Measurements from ENCODE around the gene MAGI1. TPM values are rescaled to one million over a fixed set of nuclear protein-coding genes. Genes with fewer than 3 reads are reported as not detected.

MAGI1 gene
- total RNA-seq, 1 donor = 0.27 TPM

DNA sequence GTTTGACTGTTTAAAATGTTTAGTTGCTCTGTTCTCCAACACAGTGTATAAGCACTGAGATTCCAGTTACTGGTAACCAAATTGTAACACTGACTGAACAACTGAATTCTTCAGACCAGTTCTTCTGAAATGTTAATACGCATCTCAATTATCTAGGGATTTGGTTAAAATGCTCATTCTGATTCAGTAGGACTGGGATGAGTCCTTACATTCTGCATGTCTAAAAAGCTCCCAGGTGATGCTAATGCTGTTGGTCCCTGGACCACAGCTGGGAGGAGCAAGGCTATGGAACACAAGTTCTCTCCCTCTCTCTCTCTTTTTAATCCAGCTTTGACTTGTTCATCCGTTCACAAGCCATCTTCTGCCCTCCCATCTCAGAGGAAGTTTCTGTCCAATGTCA lies 380.3 kb downstream of the MAGI1 start:
- DNase-seq (ENCODE audit: low read depth in 2 of 3, low spot score in 2 of 3) = no peak

DNA sequence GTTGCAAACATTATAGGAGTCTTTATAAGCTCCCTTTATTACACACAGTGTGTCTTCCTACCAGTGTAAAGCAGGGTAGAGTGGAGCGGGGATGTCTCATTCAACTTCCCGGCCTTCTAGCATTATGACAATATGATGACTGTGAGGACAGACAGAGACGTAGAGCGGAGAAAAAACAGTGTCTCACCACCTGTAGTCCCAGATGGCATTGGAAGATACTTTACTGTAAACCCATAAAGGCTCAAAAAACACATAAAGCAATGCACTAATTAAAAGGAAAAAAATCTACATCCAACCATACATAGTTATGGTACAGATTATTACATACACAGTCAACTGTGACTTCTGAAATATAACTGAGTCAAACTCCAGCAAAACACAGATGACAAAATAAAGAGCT lies 383.7 kb downstream of the MAGI1 start:
- DNase-seq (ENCODE audit: low read depth in 2 of 3, low spot score in 2 of 3) = no peak

DNA sequence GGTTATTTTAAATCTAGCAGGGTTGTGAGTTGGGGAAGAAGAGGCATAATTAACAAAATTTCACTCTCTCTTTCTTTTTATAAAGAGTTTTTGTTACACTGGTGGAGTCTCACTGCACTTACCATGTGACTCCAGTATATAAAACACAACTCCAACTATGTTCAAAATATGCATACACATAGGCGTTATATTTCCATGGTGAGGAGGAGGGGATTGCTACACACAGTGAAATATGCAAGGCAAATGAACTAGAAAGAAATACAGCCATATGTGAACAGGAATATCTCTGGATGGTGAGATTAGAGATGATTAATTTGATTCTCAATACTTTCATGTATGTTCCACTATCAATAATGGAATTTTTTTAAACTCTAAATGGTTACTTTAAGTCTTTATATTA lies 385.0 kb downstream of the MAGI1 start:
- DNase-seq (ENCODE audit: low read depth in 2 of 3, low spot score in 2 of 3) = no peak

GRCh38 chr3:65650247-65650646 lies 388.5 kb downstream of the MAGI1 start:
- DNase-seq (ENCODE audit: low read depth in 2 of 3, low spot score in 2 of 3) = no peak

DNA sequence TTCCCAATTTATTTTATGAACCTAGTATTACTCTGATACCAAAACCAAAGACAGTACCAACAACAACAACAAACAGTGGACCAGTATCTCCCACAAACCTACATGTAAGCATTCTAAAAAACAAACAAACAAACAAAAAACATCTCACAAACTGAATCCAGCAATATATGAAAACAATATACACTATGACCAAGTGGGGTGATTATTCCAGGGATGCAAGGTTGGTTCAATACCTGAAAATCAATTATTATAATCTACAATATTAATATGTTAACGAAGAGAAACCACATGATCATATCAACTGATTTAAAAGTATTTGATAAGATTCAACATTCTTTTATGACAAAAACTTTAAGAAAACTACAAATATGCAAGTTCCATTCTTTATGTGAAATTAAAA lies 391.3 kb downstream of the MAGI1 start:
- DNase-seq (ENCODE audit: low read depth in 2 of 3, low spot score in 2 of 3) = no peak

GRCh38 chr3:65642883-65643282 lies 395.8 kb downstream of the MAGI1 start:
- DNase-seq (ENCODE audit: low read depth in 2 of 3, low spot score in 2 of 3) = no peak

- no peak for DNase-seq (ENCODE audit: low read depth in 2 of 3, low spot score in 2 of 3)
Observed at GRCh38 chr3:65641777-65642176, 396.9 kb downstream of the MAGI1 start.

DNA sequence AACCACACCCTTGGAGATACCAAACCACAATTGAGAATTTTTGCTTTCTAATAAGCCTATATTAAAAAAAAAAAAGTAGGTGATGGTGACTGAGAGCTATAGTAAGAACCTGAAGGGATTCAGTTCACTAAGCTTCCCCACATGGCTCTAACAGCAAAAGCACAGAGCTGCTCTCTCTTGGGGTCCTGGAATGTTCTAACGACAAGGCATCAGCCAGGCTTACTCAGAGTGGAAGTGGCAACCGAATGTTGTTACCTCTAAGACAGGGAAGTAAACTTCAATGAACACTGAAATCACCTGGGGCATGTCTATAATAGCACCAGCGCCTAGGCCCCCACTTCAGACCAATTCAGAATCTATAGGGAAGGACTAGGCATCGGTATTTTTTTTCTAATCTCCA lies 397.7 kb downstream of the MAGI1 start:
- DNase-seq (ENCODE audit: low read depth in 2 of 3, low spot score in 2 of 3) = no peak

DNA sequence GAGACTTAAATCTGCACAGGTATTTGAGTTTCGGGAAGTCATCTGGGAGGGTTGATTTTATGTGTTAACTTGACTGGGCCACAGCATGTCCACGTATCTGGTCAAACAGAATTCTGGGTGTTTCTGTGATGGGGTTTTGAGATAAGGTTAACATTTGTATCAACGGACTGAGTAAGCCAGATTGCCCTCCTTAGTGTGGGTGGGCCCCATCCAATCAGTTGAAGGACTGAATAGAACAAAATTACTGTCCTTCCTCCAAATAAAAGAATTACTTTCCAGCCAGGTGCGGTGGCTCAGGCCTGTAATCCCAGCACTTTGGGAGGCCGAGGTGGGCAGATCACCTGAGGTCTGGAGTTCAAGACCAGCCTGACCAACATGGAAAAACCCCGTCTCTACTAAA lies 399.3 kb downstream of the MAGI1 start:
- no peak for DNase-seq (ENCODE audit: low read depth in 2 of 3, low spot score in 2 of 3)

- no peak for DNase-seq (ENCODE audit: low read depth in 2 of 3, low spot score in 2 of 3)
Observed at GRCh38 chr3:65638301-65638700, 400.4 kb downstream of the MAGI1 start.

DNA sequence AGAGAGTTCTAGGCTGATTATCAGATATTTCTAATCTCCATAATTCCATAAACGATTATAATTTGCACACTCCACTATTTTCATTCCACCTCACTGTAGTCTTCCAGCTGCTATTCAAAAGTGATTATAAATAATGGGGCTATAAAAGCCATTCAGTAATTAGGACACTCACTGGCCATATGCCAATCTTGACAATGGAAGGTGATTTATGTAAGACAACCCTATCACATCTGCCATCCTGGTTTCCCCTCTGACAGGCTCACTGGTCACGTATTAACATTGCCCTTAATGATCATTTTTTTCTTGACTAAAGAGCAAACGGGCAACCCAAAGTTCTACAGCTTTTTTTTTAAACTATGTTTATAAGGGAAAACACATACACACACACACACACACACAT lies 402.4 kb downstream of the MAGI1 start:
- DNase-seq (ENCODE audit: low read depth in 2 of 3, low spot score in 2 of 3) = no peak

DNA sequence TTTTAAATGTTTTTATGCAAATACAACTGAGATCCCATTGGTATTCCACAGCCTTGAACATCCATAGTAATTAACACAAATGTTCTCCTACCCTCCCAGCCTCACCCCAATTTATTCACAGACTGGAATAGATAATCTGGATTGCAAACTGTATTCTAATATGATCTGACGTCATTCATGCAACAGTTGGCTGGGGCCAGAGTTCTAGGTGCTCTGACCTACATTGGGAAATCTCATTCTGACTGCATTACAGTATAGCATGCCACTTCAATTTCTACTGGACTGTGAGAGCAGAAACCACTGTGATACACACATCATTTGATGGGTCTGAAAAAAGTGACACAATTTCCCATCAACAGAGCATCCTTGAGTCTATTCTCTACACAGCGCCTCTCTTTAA lies 403.1 kb downstream of the MAGI1 start:
- DNase-seq (ENCODE audit: low read depth in 2 of 3, low spot score in 2 of 3) = no peak

- DNase-seq (ENCODE audit: low read depth in 2 of 3, low spot score in 2 of 3) = no peak
Observed at GRCh38 chr3:65633018-65633638, 405.6 kb downstream of the MAGI1 start.

- no peak for DNase-seq (ENCODE audit: low read depth in 2 of 3, low spot score in 2 of 3)
Observed at GRCh38 chr3:65632414-65632813, 406.3 kb downstream of the MAGI1 start.

DNA sequence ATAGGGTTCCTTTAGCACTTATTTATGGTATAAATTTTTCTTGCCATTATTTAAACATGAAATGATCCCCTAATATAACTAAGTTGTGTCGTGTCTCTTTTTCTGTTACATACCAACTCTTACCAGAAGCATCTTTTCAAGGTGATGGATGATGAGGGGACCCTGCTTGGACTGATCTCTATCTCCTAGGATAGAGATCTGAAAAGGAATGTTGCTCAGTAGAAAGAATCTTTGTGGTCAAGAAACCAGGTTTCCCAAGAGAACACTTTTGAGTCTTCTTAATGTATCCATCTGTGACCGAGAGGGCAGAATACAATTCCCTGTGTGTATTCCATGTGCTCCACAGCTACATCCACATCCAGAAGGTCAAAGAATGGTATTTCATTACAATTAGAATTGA lies 409.7 kb downstream of the MAGI1 start:
- DNase-seq (ENCODE audit: low read depth in 2 of 3, low spot score in 2 of 3) = no peak

- no peak for DNase-seq (ENCODE audit: low read depth in 2 of 3, low spot score in 2 of 3)
Observed at GRCh38 chr3:65627062-65627461, 411.7 kb downstream of the MAGI1 start.

- DNase-seq (ENCODE audit: low read depth in 2 of 3, low spot score in 2 of 3) = no peak
Observed at GRCh38 chr3:65625305-65625704, 413.4 kb downstream of the MAGI1 start.

DNA sequence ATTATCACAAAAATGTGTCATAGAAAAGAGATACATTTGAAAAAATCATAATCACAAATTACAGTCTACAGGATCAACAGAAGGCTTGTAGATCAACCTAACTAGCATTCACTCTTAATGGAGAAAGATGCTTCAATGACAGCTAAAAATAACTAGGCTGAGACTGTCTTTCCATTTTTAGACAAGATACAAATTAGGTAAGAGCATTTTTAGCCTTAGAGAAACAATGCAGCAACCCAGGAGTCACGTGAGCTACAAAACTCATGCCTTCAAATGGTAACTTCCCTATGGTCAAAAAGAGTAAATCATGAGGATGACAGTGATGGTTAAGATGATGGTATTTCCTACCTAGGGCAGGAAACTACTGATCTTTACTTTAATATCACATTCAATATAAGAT lies 415.4 kb downstream of the MAGI1 start:
- DNase-seq (ENCODE audit: low read depth in 2 of 3, low spot score in 2 of 3) = no peak

DNA sequence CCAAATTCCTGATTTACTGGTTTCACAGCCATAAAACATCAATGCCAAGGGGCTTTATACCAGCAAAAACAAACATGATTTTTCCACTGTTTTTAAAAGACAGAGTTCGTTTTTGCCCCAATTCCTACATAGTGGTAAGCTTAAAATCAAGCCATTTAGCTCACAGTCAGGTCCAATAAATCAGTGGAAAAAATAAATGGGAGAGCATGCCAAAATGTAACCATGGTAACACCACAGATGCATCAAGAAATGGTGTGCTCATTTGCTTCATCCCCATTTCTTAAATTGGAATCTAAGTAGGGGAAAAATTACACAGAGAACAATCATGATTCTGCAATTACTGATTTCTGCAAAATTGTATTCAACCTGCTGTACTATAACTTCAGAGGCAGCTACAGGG lies 418.8 kb downstream of the MAGI1 start:
- no peak for DNase-seq (ENCODE audit: low read depth in 2 of 3, low spot score in 2 of 3)

DNA sequence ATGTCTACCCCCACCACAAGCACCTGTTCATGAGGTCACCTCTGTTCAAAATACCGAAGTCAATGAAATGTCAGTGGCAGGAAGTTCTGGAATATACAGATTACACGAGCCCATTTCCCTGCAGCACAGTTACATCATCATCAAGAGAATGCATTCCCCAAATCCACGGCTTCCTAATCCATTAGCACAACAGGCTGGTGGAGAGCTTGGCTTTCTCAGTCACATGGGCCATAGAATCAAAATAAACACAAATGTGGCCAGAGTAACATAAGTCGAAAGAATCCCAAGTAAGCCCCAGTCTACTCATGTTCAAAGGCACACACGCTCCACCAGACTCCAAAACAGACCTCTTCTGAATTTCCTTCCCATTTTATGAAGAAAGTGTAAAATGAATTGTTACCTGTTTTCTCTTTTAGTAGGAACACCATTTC lies 419.3 kb downstream of the MAGI1 start:
- DNase-seq (ENCODE audit: low read depth in 2 of 3, low spot score in 2 of 3) = no peak

- DNase-seq (ENCODE audit: low read depth in 2 of 3, low spot score in 2 of 3) = no peak
Observed at GRCh38 chr3:65618599-65618998, 420.1 kb downstream of the MAGI1 start.

DNA sequence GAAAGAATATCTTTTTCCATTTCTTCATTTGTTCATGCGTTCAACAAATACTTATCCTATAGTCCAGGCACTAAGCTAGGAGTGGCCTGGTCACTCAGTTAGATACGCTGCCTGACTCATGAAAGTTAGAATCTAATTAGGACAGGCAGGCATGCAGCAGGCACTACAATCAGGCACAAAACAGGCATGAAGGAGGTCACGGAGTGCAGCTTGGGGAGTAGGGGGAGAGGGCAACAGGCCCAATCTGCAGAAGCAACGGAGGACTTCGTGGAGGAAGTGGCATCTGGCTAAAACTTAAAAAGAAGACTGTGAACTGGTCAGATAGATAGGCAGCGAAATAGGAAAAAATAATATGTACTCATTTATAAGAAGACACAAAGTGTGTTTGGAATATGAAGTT lies 420.9 kb downstream of the MAGI1 start:
- no peak for DNase-seq (ENCODE audit: low read depth in 2 of 3, low spot score in 2 of 3)

DNA sequence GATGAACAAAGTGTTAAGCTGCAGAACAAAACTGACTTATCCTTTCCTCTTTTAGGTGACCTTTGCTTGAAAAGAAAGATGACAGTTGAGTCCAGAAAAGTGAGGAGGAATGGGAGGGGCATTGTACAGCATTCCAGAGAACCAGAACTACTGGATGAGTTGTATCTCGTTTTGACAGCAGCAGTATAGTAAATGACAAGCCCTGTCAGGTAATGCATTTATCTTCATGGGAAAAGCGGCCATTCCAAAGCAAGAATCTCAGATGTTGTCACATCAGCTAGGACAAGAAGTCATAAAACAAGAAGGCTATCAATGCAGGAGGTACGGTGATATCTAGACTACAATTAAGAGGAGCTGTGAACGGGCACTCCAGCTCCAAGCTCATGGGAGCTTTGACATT lies 421.5 kb downstream of the MAGI1 start:
- DNase-seq (ENCODE audit: low read depth in 2 of 3, low spot score in 2 of 3) = no peak

All from hematopoietic multipotent progenitor cell (in vitro differentiated cells).